SK-N-SH treated with all-trans-retinoic acid at 6 μM for 48 hours (cell line): Measurements from ENCODE around the gene ODAD2.

Experiments used
- ATAC-seq: fragments of 200-7000 bp; cut with Tn5 transposase; 3 replicates; pipeline ENCODE4 v1.9.1; 2020; ENCODE audit warnings: mild to moderate bottlenecking, moderate library complexity
- ARNTL ChIP-seq: fragments of 450-650 bp; formaldehyde crosslinking; IDR thresholded peaks from 2 replicates; pipeline ENCODE4 v1.5.0; 2020; ENCODE audit warnings: low read depth, mild to moderate bottlenecking, moderate library complexity, borderline replicate concordance
- BACH2 ChIP-seq: fragments of 250-450 bp; sonication (Bioruptor Pico); IDR thresholded peaks from 2 replicates; pipeline ENCODE4 v1.9.0; 2021; ENCODE audit warnings: mild to moderate bottlenecking, borderline replicate concordance
- CREB5 ChIP-seq: fragments of 250-450 bp; sonication (Bioruptor Pico); IDR thresholded peaks from 2 replicates; pipeline ENCODE4 v1.5.1; 2020; ENCODE audit warnings: low read depth, mild to moderate bottlenecking, moderate library complexity
- CSDC2 ChIP-seq: fragments of 250-450 bp; sonication (Bioruptor Pico); IDR thresholded peaks from 2 replicates; pipeline ENCODE4 v1.5.0; 2020; ENCODE audit warnings: mild to moderate bottlenecking, moderate library complexity
- CSRNP3 ChIP-seq: fragments of 250-450 bp; sonication (Bioruptor Pico); IDR thresholded peaks from 2 replicates; pipeline ENCODE4 v1.5.1; 2021; ENCODE audit warnings: mild to moderate bottlenecking, moderate library complexity
- ESRRG ChIP-seq: fragments of 250-450 bp; sonication (Bioruptor Pico); IDR thresholded peaks from 2 replicates; pipeline ENCODE4 v1.6.1; 2021; ENCODE audit warnings: mild to moderate bottlenecking
- GLIS3 ChIP-seq: fragments of 250-450 bp; sonication (Bioruptor Pico); IDR thresholded peaks from 2 replicates; pipeline ENCODE4 v1.5.0; 2020; ENCODE audit warnings: mild to moderate bottlenecking, moderate library complexity
- ISL1 ChIP-seq: fragments of 250-450 bp; sonication (Bioruptor Pico); IDR thresholded peaks from 2 replicates; pipeline ENCODE4 v2.1.2; 2022; ENCODE audit warnings: mild to moderate bottlenecking, moderate library complexity
- OSR1 ChIP-seq: fragments of 250-450 bp; sonication (Bioruptor Pico); IDR thresholded peaks from 2 replicates; pipeline ENCODE4 v1.8.0; 2022; ENCODE audit warnings: moderate library complexity, mild to moderate bottlenecking, inconsistent platforms
- PATZ1 ChIP-seq: fragments of 250-450 bp; sonication (Bioruptor Pico); IDR thresholded peaks from 2 replicates; pipeline ENCODE4 v1.8.0; 2020; ENCODE audit warnings: mild to moderate bottlenecking, moderate library complexity, borderline replicate concordance
- POU6F1 ChIP-seq: fragments of 250-450 bp; sonication (Bioruptor Pico); IDR thresholded peaks from 2 replicates; pipeline ENCODE4 v1.8.0; 2021; ENCODE audit warnings: low read depth, mild to moderate bottlenecking, moderate library complexity, borderline replicate concordance
- PPARA ChIP-seq: fragments of 250-450 bp; sonication (Bioruptor Pico); IDR thresholded peaks from 2 replicates; pipeline ENCODE4 v1.5.0; 2020; ENCODE audit warnings: mild to moderate bottlenecking, borderline replicate concordance
- RARB ChIP-seq: fragments of 250-450 bp; sonication (Bioruptor Pico); IDR thresholded peaks from 2 replicates; pipeline ENCODE4 v1.8.0; 2021; ENCODE audit warnings: mild to moderate bottlenecking, moderate library complexity
- SNAI2 ChIP-seq: fragments of 250-450 bp; sonication (Bioruptor Pico); IDR thresholded peaks from 2 replicates; pipeline ENCODE4 v1.5.0; 2020; ENCODE audit warnings: mild to moderate bottlenecking, moderate library complexity
- TCF4 ChIP-seq: fragments of 250-450 bp; sonication (Bioruptor Pico); IDR thresholded peaks from 2 replicates; pipeline ENCODE4 v1.8.0; 2021; ENCODE audit warnings: mild to moderate bottlenecking, moderate library complexity, borderline replicate concordance
- TOX ChIP-seq: fragments of 250-450 bp; sonication (Bioruptor Pico); IDR thresholded peaks from 2 replicates; pipeline ENCODE4 v1.8.0; 2021; ENCODE audit warnings: mild to moderate bottlenecking, moderate library complexity, borderline replicate concordance
- TSHZ2 ChIP-seq: fragments of 250-450 bp; sonication (Bioruptor Pico); IDR thresholded peaks from 2 replicates; pipeline ENCODE4 v1.5.0; 2020; ENCODE audit warnings: mild to moderate bottlenecking, moderate library complexity
- ZC3H10 ChIP-seq: fragments of 250-450 bp; sonication (Bioruptor Pico); IDR thresholded peaks from 2 replicates; pipeline ENCODE4 v1.5.1; 2021; ENCODE audit warnings: mild to moderate bottlenecking, moderate library complexity
- ZFP3 ChIP-seq: fragments of 250-450 bp; sonication (Bioruptor Pico); IDR thresholded peaks from 2 replicates; pipeline ENCODE4 v1.5.0; 2020; ENCODE audit warnings: mild to moderate bottlenecking, moderate library complexity
- ZFP30 ChIP-seq: fragments of 450-650 bp; formaldehyde crosslinking; IDR thresholded peaks from 2 replicates; pipeline ENCODE4 v1.5.0; 2022; ENCODE audit warnings: mild to moderate bottlenecking, moderate library complexity
- ZNF565 ChIP-seq: fragments of 450-650 bp; formaldehyde crosslinking; conservative IDR thresholded peaks from 2 replicates; pipeline ENCODE4 v1.5.0; 2020; ENCODE audit warnings: low read depth, mild to moderate bottlenecking, moderate library complexity
- ZNF70 ChIP-seq: fragments of 450-650 bp; formaldehyde crosslinking; IDR thresholded peaks from 2 replicates; pipeline ENCODE4 v1.5.0; 2020; ENCODE audit warnings: mild to moderate bottlenecking, moderate library complexity
- ZNF8 ChIP-seq: fragments of 450-650 bp; formaldehyde crosslinking; IDR thresholded peaks from 2 replicates; pipeline ENCODE4 v1.5.0; 2020; ENCODE audit warnings: mild to moderate bottlenecking, moderate library complexity

Gene ODAD2

GRCh38 chr10:27820637-27821036, 178.2 kb downstream of the ODAD2 start:
- TF ChIP-seq SNAI2 (CRISPR knock-in tag) (no peak), TSHZ2 (no peak), ESRRG (no peak), CSRNP3 (CRISPR knock-in tag) (no peak), ARNTL (CRISPR knock-in tag) (no peak), ZNF565 (no peak), ISL1 (CRISPR knock-in tag) (no peak), ZFP30 (CRISPR knock-in tag) (no peak), TCF4 (CRISPR knock-in tag) (no peak), TOX (no peak), BACH2 (CRISPR knock-in tag) (no peak), ZNF70 (CRISPR knock-in tag) (no peak), RARB (CRISPR knock-in tag) (no peak), POU6F1 (CRISPR knock-in tag) (no peak), CREB5 (CRISPR knock-in tag) (no peak), ZNF8 (CRISPR knock-in tag) (no peak), ZC3H10 (no peak), GLIS3 (CRISPR knock-in tag) (no peak), PATZ1 (no peak), PPARA (CRISPR knock-in tag) (no peak)

GRCh38 chr10:27819781-27820531, 178.9 kb downstream of the ODAD2 start:
- ATAC-seq, result no peak
- no peak for TF ChIP-seq ZNF70 (CRISPR knock-in tag)
- TF ChIP-seq BACH2 (CRISPR knock-in tag), result no peak
- no peak for TF ChIP-seq PATZ1
- no peak for TF ChIP-seq CSDC2 (CRISPR knock-in tag)
- no peak for TF ChIP-seq POU6F1 (CRISPR knock-in tag)
- no peak for TF ChIP-seq ESRRG
- TF ChIP-seq ISL1 (CRISPR knock-in tag), result no peak
- no peak for TF ChIP-seq ARNTL (CRISPR knock-in tag)
- TF ChIP-seq TCF4 (CRISPR knock-in tag), result no peak
- no peak for TF ChIP-seq ZNF8 (CRISPR knock-in tag)
- no peak for TF ChIP-seq CSRNP3 (CRISPR knock-in tag)
- no peak for TF ChIP-seq ZFP3 (CRISPR knock-in tag)
- no peak for TF ChIP-seq SNAI2 (CRISPR knock-in tag)
- no peak for TF ChIP-seq ZFP30 (CRISPR knock-in tag)
- TF ChIP-seq OSR1 (CRISPR knock-in tag), result no peak
- TF ChIP-seq RARB (CRISPR knock-in tag), result no peak
- no peak for TF ChIP-seq TOX

More at GRCh38 chr10:27820637-27821036, 178.2 kb downstream of the ODAD2 start:
- ATAC-seq, result no peak
